Fibroblast of lung (primary cell): ENCODE data around the gene ENO1.

ENCODE experiments used
- EZH2 ChIP-seq: IDR thresholded peaks from 2 replicates; pipeline ENCODE4 v1.5.1; 2012; ENCODE audit warnings: low read length, control low read depth, mild to moderate bottlenecking; ENCODE audit errors: missing control alignments
- TF ChIP-seq, protein P1 (sequence below), 2 donors: IDR thresholded peaks in 1 of 2; conservative IDR thresholded peaks in 1 of 2; 1 replicate in 1 of 2; 2 replicates in 1 of 2; pipeline ENCODE4 v1.5.1; 2011 to 2012; ENCODE audit warnings: low read length in 2 of 2, control low read depth in 1 of 2, inconsistent platforms in 1 of 2, low read depth in 1 of 2, mild to moderate bottlenecking in 1 of 2

DNA sequence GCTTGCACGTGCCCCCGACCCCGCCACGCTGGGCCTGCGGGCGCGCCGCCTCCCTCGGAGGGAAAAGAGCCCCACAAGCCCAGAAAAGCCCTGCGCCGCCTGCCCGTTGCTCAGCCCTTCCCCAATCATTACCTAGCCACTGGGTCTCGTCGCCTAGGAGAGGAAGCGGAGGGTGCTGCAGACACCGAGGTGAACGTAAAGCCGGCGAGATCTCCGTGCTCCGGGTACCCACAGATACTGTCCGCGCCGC, at the start of gene ENO1:
- TF ChIP-seq, protein P1, sequence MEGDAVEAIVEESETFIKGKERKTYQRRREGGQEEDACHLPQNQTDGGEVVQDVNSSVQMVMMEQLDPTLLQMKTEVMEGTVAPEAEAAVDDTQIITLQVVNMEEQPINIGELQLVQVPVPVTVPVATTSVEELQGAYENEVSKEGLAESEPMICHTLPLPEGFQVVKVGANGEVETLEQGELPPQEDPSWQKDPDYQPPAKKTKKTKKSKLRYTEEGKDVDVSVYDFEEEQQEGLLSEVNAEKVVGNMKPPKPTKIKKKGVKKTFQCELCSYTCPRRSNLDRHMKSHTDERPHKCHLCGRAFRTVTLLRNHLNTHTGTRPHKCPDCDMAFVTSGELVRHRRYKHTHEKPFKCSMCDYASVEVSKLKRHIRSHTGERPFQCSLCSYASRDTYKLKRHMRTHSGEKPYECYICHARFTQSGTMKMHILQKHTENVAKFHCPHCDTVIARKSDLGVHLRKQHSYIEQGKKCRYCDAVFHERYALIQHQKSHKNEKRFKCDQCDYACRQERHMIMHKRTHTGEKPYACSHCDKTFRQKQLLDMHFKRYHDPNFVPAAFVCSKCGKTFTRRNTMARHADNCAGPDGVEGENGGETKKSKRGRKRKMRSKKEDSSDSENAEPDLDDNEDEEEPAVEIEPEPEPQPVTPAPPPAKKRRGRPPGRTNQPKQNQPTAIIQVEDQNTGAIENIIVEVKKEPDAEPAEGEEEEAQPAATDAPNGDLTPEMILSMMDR (conservative IDR thresholded peaks at IDR 0.05 in 1 of 2, IDR thresholded peaks at IDR 0.05 in 1 of 2; ENCODE audit: low read depth in 1 of 2, low read length in 2 of 2) = no peak
- no peak for TF ChIP-seq EZH2
